GM18498 (cell line): ENCODE results near the gene HOXA9.

Experiments used
- ATAC-seq: cut with Tn5 transposase; IDR thresholded peaks from one replicate; pipeline ENCODE4 v1.9.1; 2021; ENCODE audit warnings: mild to moderate bottlenecking, moderate library complexity; ENCODE audit not compliant: unreplicated experiment

The HOXA9 gene

GRCh38 chr7:27116962-27117886 is 48.1 kb downstream of the HOXA9 start:
- no peak for ATAC-seq

GRCh38 chr7:27116031-27116961 is 49.0 kb downstream of the HOXA9 start:
- ATAC-seq, result no peak

- ATAC-seq, result no peak
These were observed 49.9 kb downstream of the HOXA9 start for GRCh38 chr7:27115221-27116026.

- ATAC-seq, result no peak
These were observed 50.5 kb downstream of the HOXA9 start for GRCh38 chr7:27114881-27115220.

- no peak for ATAC-seq
These were observed 51.2 kb downstream of the HOXA9 start for GRCh38 chr7:27113991-27114769.

GRCh38 chr7:27112955-27113949 is 52.1 kb downstream of the HOXA9 start:
- ATAC-seq, result no peak
